HG03025 (cell line): ENCODE measurements around the gene ALDH1A1.
"Not testable (repeated sequence)": the region's sequence is repeated elsewhere in the genome, so short reads cannot be mapped to it uniquely, and the experiment has no call there.

Source experiments
- ATAC-seq: cut with Tn5 transposase; IDR thresholded peaks from one replicate; pipeline ENCODE4 v1.9.1; 2021; ENCODE audit warnings: mild to moderate bottlenecking, moderate library complexity; ENCODE audit not compliant: unreplicated experiment, low FRiP score

Gene ALDH1A1

DNA sequence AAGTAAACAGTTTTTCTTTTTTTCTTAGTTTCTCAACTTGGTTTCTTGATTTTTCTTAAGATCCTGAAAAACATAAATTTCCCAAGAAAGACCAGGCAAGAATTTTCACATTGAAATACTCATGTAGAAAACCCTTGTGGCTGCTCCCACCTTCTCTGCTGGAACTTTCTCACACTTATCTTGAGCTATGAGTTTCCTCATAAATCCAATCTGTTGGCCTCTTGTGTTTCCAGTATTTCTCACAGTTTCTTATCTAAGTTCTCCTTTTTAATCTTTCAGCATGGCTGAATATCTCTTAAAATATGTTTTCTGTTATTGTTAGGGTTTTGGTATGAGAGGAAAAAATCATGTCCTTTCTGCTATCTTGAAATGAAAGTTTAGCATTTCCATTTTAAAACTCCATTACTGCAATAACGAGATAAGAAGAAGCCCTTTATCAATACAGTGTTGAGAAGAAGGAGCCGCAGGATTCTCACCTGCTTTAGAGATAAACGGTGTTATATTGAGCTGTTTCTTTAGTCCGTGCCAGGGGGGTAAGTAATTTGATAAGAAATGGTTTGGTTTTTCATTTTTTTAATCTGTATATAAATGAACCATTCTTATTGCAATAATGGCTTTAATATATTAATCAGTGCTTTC, 89.3 kb downstream of the ALDH1A1 start:
- ATAC-seq, result no peak

DNA sequence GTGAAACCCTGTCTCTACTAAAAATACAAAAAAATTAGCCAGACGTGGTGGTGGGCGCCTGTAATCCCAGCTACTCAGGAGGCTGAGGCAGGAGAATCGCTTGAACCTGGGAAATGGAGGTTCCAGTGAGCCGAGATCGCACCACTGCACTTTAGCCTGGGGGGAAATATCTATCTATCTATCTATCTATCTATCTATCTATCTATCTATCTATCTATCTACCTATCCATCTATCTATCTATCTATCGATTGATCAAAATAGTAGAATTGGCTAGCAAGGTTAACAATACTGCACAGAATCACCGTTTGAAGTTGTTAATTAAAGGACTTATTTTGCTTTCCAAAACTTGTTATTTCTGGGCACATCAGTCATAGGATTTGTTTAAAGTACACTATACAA, 90.1 kb downstream of the ALDH1A1 start:
- not testable (repeated sequence) for ATAC-seq

DNA sequence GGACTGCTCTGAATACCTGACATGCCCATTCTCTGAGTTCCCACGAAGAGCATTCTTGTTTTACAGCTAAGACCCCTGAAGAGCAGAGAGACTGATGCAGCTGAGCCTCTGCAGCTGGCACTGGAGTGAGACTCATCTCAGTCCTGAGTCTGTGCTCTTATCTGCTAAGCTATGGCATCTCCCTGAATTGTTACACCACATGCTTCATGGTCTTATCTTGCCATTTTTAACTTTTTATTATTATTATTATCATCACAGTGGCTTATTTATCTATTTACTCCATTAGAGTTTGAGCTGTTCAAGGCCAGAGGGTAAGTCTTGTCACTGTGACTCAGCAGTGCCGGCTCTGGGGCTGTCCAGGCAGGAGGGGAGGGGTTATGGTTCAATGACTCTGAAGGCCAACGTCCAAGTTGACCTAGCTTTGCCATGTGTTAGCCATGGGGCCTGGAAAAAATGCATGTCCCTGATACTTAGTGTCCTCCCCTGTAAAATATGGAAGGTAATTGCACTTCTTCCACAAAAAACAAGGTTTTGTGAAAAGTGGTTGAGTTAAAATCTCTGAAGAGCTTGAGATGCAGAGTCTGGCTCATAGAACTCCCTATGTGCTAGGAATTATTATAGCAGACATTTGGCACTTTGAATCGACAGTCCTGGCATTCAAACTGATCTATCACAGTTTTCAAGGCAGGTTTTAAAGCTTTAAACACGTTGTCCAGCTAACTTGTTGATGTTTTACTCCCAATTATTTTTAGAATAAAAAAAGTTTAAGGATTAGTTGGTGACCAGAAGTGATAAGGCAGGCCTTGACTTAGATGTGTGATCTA, 94.6 kb downstream of the ALDH1A1 start:
- ATAC-seq, result no peak

DNA sequence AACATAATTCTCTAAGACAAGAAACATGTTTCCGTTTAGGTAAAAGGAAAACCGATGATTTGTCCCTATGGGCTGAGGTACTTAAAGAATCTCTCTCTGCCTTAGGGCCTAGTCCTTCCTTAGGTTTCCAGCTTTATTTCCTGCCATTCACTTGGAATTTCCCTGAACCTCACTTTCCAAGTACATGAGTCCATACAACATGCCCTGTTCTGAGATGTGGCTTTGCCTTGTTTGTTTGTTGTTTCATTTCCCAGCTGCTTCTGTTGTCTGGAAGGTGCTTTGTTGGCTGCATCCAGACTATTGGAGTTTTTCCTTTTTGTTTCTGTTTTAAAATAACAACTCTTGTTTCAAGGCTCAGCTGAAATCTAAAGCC, 95.2 kb downstream of the ALDH1A1 start:
- ATAC-seq, result no peak

DNA sequence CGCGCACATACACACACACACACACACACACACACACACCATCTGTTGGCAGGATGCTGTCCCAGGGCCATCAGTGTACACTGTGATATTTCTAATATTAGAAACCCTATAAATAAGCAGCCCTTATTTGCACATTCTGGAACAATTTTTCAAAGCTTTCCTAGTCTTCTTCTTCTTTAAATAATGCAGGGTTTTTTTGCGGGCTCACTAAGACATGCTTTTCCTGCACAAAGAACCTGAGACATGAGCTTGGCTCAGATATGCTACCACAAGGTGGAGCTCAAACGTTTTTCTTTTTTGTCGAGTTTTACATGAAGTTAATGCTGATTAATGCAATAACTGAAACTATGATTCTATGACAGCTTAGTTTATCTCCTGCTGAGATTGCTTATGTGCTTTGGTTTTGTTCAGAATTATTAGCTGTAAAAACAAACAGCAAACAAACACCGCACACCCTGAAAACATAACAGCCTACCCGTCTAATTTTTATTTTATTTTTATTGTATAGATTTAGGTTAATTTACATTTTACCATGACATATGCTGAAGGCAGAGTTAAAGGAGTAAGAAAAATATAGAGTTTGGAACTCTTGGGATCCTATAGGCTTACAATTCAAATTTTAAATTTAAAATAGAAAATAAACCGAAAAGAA, 95.8 kb downstream of the ALDH1A1 start:
- no peak for ATAC-seq

DNA sequence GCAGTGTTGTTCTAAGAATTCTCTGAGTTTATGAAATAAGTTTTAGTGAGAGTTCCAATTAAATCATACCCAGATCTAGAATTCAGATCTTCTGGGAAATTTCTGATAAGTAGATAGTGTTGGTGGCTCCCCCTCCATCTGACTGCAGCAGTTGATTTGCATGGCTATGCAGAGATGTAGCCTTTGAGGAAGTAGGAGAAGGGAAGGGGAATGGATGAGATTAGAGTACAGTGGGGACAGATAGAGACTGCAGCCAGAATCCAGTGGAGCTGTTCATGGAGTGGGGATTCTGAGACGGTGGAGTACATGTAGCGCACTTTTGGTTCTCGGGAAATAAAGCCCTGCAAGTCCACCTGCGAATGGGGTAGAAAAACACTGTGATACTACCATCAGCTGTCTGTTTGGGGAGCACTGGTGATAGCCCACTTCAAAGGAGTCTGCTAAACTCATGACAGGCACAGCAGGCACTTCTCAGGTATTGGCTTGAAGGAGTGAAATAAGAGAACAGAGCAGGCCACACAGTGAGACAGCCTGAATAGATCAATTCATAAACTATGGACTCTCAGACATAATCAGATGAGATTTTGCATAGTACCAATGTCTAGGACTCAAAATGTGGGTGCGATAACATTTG, 96.8 kb downstream of the ALDH1A1 start:
- ATAC-seq, result no peak

DNA sequence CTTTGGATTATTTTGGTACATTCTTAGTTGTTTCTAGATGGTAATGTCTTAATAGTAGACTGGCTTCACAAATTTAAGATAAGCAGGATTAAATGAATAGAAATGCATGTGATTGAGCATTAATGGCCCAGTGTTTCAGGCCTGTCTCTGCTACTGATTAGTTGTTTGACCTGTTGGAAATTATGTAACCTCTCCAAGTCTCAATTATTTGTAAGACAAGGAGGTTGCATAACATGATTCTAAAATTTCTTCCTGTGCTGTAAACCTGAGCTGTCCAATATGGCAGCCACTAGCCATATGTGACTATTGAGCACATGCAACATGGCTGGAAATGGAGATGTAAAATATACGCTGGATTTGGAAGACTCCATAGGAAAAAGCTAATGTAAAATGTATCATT, 97.5 kb downstream of the ALDH1A1 start:
- ATAC-seq, result no peak
